Right forelimb (tissue), 1 donor: Measurements from ENCODE around the gene OR52H1.
"Not testable (repeated sequence)": the region's sequence is repeated elsewhere in the genome, so short reads cannot be mapped to it uniquely, and the experiment has no call there.

ENCODE experiments used
- DNase-seq: peaks from one replicate; pipeline ENCODE4 v3.0.0-alpha.2; 2018

Gene OR52H1

GRCh38 chr11:5548440-5548839, at the start of gene OR52H1:
OR52H1 (minus strand) TSS chr11:5548540; CDS start chr11:5545505, 3,035 bp downstream.
- no peak for DNase-seq

- no peak for DNase-seq
These were observed 49.6 kb upstream of the OR52H1 start for GRCh38 chr11:5597953-5598352.

- DNase-seq, result peak; percentile 72
These were observed 48.4 kb upstream of the OR52H1 start, which contains the start of gene TRIM6 for GRCh38 chr11:5596607-5597201. TRIM6 (plus strand) TSS chr11:5596637; CDS start chr11:5596898, 261 bp downstream.

GRCh38 chr11:5593146-5593545, 44.8 kb upstream of the OR52H1 start:
- no peak for DNase-seq

- no peak for DNase-seq
These were observed 44.3 kb upstream of the OR52H1 start for GRCh38 chr11:5592615-5593014.

GRCh38 chr11:5591613-5592012, 43.3 kb upstream of the OR52H1 start:
- DNase-seq, result no peak

- not testable (repeated sequence) for DNase-seq
These were observed 41.6 kb upstream of the OR52H1 start for GRCh38 chr11:5589906-5590305.

GRCh38 chr11:5584458-5584857, 36.1 kb upstream of the OR52H1 start:
- not testable (repeated sequence) for DNase-seq

GRCh38 chr11:5581014-5581413, 32.7 kb upstream of the OR52H1 start:
- no peak for DNase-seq

GRCh38 chr11:5580577-5580976, 32.2 kb upstream of the OR52H1 start, which contains the start of gene OR52B6:
OR52B6 (plus strand) TSS chr11:5580877; CDS start chr11:5580877, 0 bp downstream.
- DNase-seq, result no peak

- DNase-seq, result no peak
These were observed 28.8 kb upstream of the OR52H1 start for GRCh38 chr11:5577101-5577500.

- no peak for DNase-seq
These were observed 26.8 kb upstream of the OR52H1 start for GRCh38 chr11:5575152-5575551.

- DNase-seq, result no peak
These were observed 26.3 kb upstream of the OR52H1 start for GRCh38 chr11:5574654-5575053.

- no peak for DNase-seq
These were observed 16.1 kb upstream of the OR52H1 start for GRCh38 chr11:5564259-5565019.

GRCh38 chr11:5557751-5558150, 9.4 kb upstream of the OR52H1 start:
- DNase-seq, result no peak

- no peak for DNase-seq
These were observed 8.4 kb upstream of the OR52H1 start for GRCh38 chr11:5556596-5557188.

GRCh38 chr11:5553343-5553742, 5.0 kb upstream of the OR52H1 start:
- no peak for DNase-seq

GRCh38 chr11:5550440-5551095, 2.2 kb upstream of the OR52H1 start:
- DNase-seq, result no peak

- DNase-seq, result no peak
These were observed 358 bp downstream of the OR52H1 start for GRCh38 chr11:5547982-5548381.

GRCh38 chr11:5546457-5546856, 1.9 kb downstream of the OR52H1 start:
- DNase-seq, result no peak

GRCh38 chr11:5541427-5541826, 6.9 kb downstream of the OR52H1 start:
- no peak for DNase-seq

GRCh38 chr11:5536482-5536881, 11.9 kb downstream of the OR52H1 start:
- no peak for DNase-seq

GRCh38 chr11:5534046-5534445, 14.3 kb downstream of the OR52H1 start:
- DNase-seq, result no peak
